ENCODE measurements around the gene SHMT2.

- TF ChIP-seq POLR2AphosphoS5 (IDR thresholded peaks at IDR 0.05; ENCODE audit: low read depth) (no peak), CTCF (conservative IDR thresholded peaks at IDR 0.05; ENCODE audit: low read depth in 2 of 2) (no peak), EZH2 (IDR thresholded peaks at IDR 0.05; ENCODE audit: low read depth, unreplicated experiment) (no peak)
Observed at GRCh38 chr12:57185403-57185802, 44.1 kb upstream of the SHMT2 start.
